Mesothelial cell of epicardium (in vitro differentiated cells): Measurements from ENCODE around the gene AQP6. TPM values are rescaled to one million over a fixed set of nuclear protein-coding genes. Genes with fewer than 3 reads are reported as not detected.

Experiments used
- DNase-seq, 2 experiments: peaks; one replicate each; pipeline ENCODE4 v3.0.0; 2021; ENCODE audit warnings: low spot score in 2 of 2; ENCODE audit not compliant: unreplicated experiment in 2 of 2
- H3K27ac Mint-ChIP-seq: 2 replicates; pipeline ENCODE4 v1.8.0; 2021; ENCODE audit warnings: mixed read lengths
- H3K27me3 Mint-ChIP-seq: 2 replicates; pipeline ENCODE4 v1.8.0; 2021; ENCODE audit warnings: low read depth, mixed read lengths
- H3K36me3 Mint-ChIP-seq: 2 replicates; pipeline ENCODE4 v1.8.0; 2021; ENCODE audit warnings: mixed read lengths
- H3K4me1 Mint-ChIP-seq: 2 replicates; pipeline ENCODE4 v1.8.0; 2021; ENCODE audit warnings: mixed read lengths
- H3K4me3 Mint-ChIP-seq: 2 replicates; pipeline ENCODE4 v1.8.0; 2021; ENCODE audit warnings: mild to moderate bottlenecking, moderate library complexity, mixed read lengths
- H3K9me3 Mint-ChIP-seq: 2 replicates; pipeline ENCODE4 v1.8.0; 2021; ENCODE audit warnings: mixed read lengths
- total RNA-seq: library from RNA; stranded (reverse); gene quantifications from 3 replicates; pipeline ENCODE4 v1.2.1, GENCODE V29; 2021
- TF ChIP-seq, protein P1 (sequence below): fragments of 200-600 bp; sonication (generic); IDR thresholded peaks from one replicate; pipeline ENCODE4 v1.5.0; 2021; ENCODE audit warnings: antibody characterized with exemption; ENCODE audit not compliant: unreplicated experiment

AQP6 gene
- total RNA-seq, 1 donor from 2014 or later = 0.16 TPM

DNA sequence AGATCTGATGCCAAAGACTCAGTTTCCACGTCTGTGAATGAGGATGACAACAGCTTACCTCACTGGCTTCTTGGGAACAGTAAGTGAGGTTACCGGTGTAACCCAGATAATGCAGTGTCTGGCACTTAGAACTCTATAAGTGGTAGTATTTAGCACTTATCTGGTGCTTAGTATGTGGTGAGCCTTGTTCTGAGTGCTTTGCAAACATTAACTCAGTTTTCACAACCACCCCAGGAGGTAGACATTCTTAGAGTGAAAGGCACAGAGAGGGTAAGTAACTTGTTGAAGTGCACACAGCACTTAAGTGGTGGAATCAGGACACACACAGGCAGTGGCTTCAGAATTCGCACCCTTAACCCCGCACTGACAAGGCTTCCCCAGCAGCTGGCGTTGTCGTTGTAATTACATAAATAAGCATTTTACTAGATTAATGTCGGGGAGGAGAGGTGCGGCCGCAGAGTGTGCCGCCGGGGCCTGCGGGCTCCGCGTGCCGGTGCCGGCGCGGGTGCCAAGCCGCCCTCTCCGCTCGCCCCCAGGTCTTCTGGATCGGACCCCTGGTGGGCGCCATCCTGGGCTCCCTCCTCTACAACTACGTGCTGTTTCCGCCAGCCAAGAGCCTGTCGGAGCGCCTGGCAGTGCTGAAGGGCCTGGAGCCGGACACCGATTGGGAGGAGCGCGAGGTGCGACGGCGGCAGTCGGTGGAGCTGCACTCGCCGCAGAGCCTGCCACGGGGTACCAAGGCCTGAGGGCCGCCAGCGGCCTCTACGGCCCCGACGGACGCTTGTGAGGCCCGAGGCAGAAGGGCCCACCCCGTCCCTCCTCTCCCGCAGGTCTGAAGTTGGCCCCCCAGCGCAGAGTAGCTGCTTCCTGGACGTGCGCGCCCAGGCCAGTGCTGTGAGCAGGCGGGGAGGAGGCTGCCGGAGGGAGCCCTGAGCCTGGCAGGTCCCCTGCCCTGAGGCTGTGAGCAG, 17.6 kb upstream of the AQP6 start:
- H3K4me1 Mint-ChIP-seq = peaks cover 10% of the 10 kb centered on the region
- no peaks in the 10 kb centered on the region for H3K9me3 Mint-ChIP-seq
- H3K27me3 Mint-ChIP-seq = peaks cover 58% of the 10 kb centered on the region
- no peak for DNase-seq
- no peak overlapping the region for H3K4me3 Mint-ChIP-seq
- H3K36me3 Mint-ChIP-seq = no peaks in the 10 kb centered on the region
- TF ChIP-seq, protein P1, sequence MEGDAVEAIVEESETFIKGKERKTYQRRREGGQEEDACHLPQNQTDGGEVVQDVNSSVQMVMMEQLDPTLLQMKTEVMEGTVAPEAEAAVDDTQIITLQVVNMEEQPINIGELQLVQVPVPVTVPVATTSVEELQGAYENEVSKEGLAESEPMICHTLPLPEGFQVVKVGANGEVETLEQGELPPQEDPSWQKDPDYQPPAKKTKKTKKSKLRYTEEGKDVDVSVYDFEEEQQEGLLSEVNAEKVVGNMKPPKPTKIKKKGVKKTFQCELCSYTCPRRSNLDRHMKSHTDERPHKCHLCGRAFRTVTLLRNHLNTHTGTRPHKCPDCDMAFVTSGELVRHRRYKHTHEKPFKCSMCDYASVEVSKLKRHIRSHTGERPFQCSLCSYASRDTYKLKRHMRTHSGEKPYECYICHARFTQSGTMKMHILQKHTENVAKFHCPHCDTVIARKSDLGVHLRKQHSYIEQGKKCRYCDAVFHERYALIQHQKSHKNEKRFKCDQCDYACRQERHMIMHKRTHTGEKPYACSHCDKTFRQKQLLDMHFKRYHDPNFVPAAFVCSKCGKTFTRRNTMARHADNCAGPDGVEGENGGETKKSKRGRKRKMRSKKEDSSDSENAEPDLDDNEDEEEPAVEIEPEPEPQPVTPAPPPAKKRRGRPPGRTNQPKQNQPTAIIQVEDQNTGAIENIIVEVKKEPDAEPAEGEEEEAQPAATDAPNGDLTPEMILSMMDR = no peak
- H3K27ac Mint-ChIP-seq = no peak overlapping the region

- Mint-ChIP-seq H3K36me3 (no peaks in the 10 kb centered on the region), H3K4me3 (no peak overlapping the region), H3K9me3 (no peaks in the 10 kb centered on the region), H3K4me1 (peaks cover 14% of the 10 kb centered on the region), H3K27ac (no peak overlapping the region), H3K27me3 (peaks cover 67% of the 10 kb centered on the region)
- DNase-seq = no peak
- TF ChIP-seq, protein P1 = no peak
Measured at GRCh38 chr12:49955899-49956662, 16.7 kb upstream of the AQP6 start.

DNA sequence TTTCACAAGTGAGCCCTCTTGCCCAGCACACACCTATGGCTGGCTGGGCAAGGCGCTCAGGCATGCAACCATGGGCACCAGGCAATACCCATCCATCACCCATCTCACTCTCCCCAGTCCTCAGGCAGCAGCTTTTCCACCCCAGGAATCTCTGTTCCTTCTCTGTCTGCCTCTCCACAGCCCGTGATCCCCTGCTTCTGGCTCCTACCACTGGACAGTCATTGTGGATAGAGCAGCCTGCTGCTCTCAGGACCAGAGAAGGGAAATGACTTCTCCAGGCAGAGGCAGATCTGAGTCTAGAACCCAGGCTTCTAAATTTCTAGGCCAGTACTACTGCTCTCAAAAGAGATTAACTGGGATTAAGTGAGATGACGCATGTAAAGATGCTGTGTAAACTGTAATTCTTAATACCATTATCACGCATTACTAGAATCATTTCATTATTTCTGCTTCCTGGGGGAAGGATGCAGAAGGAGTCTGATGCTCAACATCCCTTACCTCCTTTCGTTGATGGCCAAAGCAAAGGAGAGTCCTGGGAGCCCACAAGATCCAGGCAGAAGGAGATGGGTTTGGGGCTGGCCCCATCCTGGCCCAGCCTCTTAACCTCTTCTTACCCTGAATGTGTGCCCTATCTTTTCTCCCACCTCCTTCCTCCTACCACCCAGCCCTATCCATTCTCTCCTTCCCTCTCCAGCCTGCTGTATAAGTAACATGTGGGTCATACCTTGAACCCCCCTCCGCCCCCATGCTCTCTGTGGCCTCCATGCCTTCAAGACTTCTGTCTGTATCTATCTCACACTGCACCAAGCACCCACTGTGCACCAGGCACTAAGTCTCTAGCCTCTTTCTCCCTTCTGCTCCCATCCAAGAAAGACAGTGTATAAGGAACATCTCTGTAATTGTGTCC, 15.8 kb upstream of the AQP6 start:
- peaks cover 70% of the 10 kb centered on the region for H3K27me3 Mint-ChIP-seq

DNA sequence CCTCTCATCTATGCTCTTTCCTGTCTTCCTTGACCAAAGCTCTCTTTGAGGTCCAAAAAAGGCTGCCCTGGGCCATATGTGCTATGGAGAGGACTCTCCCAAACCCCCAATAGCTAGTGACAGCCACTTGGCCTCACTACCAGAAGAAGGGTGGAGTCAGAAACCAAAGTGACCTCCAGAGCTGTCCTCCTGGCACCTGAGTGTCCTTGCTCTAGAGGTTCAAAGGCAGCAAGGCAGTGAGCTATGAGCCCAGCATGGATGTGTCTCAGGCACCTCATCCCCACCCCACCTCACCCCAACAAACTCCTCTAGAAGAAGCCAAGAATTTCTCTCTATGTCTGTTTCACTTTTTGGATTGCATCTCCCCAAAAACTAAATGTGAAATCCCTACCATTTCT, 15.2 kb upstream of the AQP6 start:
- Mint-ChIP-seq H3K9me3 (no peaks in the 10 kb centered on the region), H3K4me3 (no peak overlapping the region), H3K4me1 (peaks cover 15% of the 10 kb centered on the region), H3K27me3 (peaks cover 77% of the 10 kb centered on the region), H3K27ac (no peak overlapping the region), H3K36me3 (no peaks in the 10 kb centered on the region)
- TF ChIP-seq, protein P1 = no peak
- no peak for DNase-seq

More for the DNA sequence above, 15.8 kb upstream of the AQP6 start:
- TF ChIP-seq, protein P1 = no peak
- no peak for DNase-seq
- no peak overlapping the region for H3K27ac Mint-ChIP-seq
- peaks cover 15% of the 10 kb centered on the region for H3K4me1 Mint-ChIP-seq
- no peak overlapping the region for H3K4me3 Mint-ChIP-seq
- H3K9me3 Mint-ChIP-seq = no peaks in the 10 kb centered on the region
- H3K36me3 Mint-ChIP-seq = no peaks in the 10 kb centered on the region
